Endothelial cell of umbilical vein (primary cell): ENCODE data around the gene SH3BP4. TPM values are rescaled to one million over a fixed set of nuclear protein-coding genes. Genes with fewer than 3 reads are reported as not detected.

Experiments
- BruUV-seq: library from RNA; stranded (reverse); fragments of 400-500 nt; replicated peaks from 2 replicates; lab custom pipeline; 2021; lab: Mats Ljungman, UMichigan
- CTCF ChIA-PET: fragments of 300-600, 350-600 bp; sonication (Branson Sonifier 250); formaldehyde crosslinking; loops from one replicate; lab custom pipeline; 2021; ENCODE audit warnings: antibody characterized with exemption, inconsistent platforms; lab: Charles Lee
- POLR2A ChIA-PET: fragments of 300-600, 350-600 bp; sonication (Branson Sonifier 250); formaldehyde crosslinking; loops from one replicate; lab custom pipeline; 2021; ENCODE audit warnings: antibody characterized with exemption, inconsistent platforms; lab: Charles Lee
- DNase-seq: peaks from one replicate; pipeline ENCODE4 v3.0.0-alpha.2; 2011; ENCODE audit warnings: low read depth, low spot score
- FAIRE-seq: peaks from 2 replicates; lab custom pipeline; 2011; peaks lifted over from hg19 to GRCh38; lab: Jason Lieb, UNC
- H2AFZ ChIP-seq: 2 replicates; pipeline ENCODE4 v1.6.0; 2012; ENCODE audit warnings: low read depth, low read length, control low read depth, inconsistent platforms
- H3K27ac ChIP-seq: 2 replicates; pipeline ENCODE4 v1.5.1; 2011; ENCODE audit warnings: low read depth, mild to moderate bottlenecking, control low read depth, low read length, moderate library complexity; ENCODE audit not compliant: insufficient read depth
- H3K27me3 ChIP-seq, 2 experiments: 2 replicates each; pipeline versions ENCODE4 v1.6.0 to v1.6.1; 2011; ENCODE audit warnings: low read length in 2 of 2, mixed read lengths in 1 of 2; ENCODE audit not compliant: control insufficient read depth in 2 of 2, insufficient read depth in 2 of 2
- H3K36me3 ChIP-seq, 2 experiments: 2 replicates in 1 of 2; 3 replicates in 1 of 2; pipeline ENCODE4 v1.5.1; 2011; ENCODE audit warnings: low read length in 2 of 2, mild to moderate bottlenecking in 1 of 2, moderate library complexity in 1 of 2; ENCODE audit not compliant: control insufficient read depth in 2 of 2, insufficient read depth in 2 of 2; ENCODE audit errors: extremely low read depth in 1 of 2
- H3K4me1 ChIP-seq: 3 replicates; pipeline ENCODE4 v1.5.1; 2011; ENCODE audit warnings: mild to moderate bottlenecking, low read length; ENCODE audit not compliant: control insufficient read depth, insufficient read depth; ENCODE audit errors: extremely low read depth
- H3K4me2 ChIP-seq: 2 replicates; pipeline ENCODE4 v1.6.1; 2011; ENCODE audit warnings: low read length, control low read depth, mixed read lengths; ENCODE audit not compliant: insufficient read depth
- H3K4me3 ChIP-seq, 3 experiments: fragments of 200-600 bp in 1 of 3; sonication (generic), shearing (Covaris generic) in 1 of 3; replicated peaks in 1 of 3; 2 replicates each; pipeline ENCODE4 v1.5.1; 2011 to 2016; ENCODE audit warnings: control low read depth in 3 of 3, low read length in 3 of 3, mild to moderate bottlenecking in 2 of 3, inconsistent platforms in 1 of 3, low read depth in 1 of 3, moderate library complexity in 1 of 3; ENCODE audit not compliant: insufficient read depth in 1 of 3
- H3K79me2 ChIP-seq: 2 replicates; pipeline ENCODE4 v1.6.0; 2012; ENCODE audit warnings: low read length, inconsistent platforms; ENCODE audit not compliant: control insufficient read depth, insufficient read depth
- H3K9ac ChIP-seq: replicated peaks from 2 replicates; pipeline ENCODE3; 2011; ENCODE audit warnings: low read length, control low read depth; ENCODE audit not compliant: insufficient read depth; ENCODE audit errors: extremely low read depth
- H3K9me1 ChIP-seq: replicated peaks from 3 replicates; pipeline ENCODE4 v1.6.0; 2011; ENCODE audit warnings: mild to moderate bottlenecking, low read length; ENCODE audit not compliant: control insufficient read depth, insufficient read depth; ENCODE audit errors: extremely low read depth
- H3K9me3 ChIP-seq: replicated peaks from 2 replicates; pipeline ENCODE4 v1.5.1; 2012; ENCODE audit warnings: low read length, inconsistent platforms; ENCODE audit not compliant: control insufficient read depth, insufficient read depth
- H4K20me1 ChIP-seq: replicated peaks from 2 replicates; pipeline ENCODE3; 2011; ENCODE audit warnings: mild to moderate bottlenecking, low read length; ENCODE audit not compliant: control insufficient read depth, insufficient read depth; ENCODE audit errors: extremely low read depth
- CTCF ChIP-seq, 2 donors: IDR thresholded peaks; 1 replicate in 1 of 2; 2 replicates in 1 of 2; pipeline ENCODE4 v1.5.1; 2011; ENCODE audit warnings: low read length in 2 of 2, mild to moderate bottlenecking in 2 of 2, moderate library complexity in 2 of 2, control low read depth in 1 of 2, inconsistent platforms in 1 of 2, low read depth in 1 of 2; ENCODE audit not compliant: insufficient read depth in 1 of 2; ENCODE audit errors: extremely low read depth in 1 of 2
- EZH2 ChIP-seq: IDR thresholded peaks from 2 replicates; pipeline ENCODE4 v1.6.1; 2012; ENCODE audit warnings: borderline replicate concordance, low read depth, mild to moderate bottlenecking, moderate library complexity, low read length, inconsistent platforms; ENCODE audit not compliant: severe bottlenecking
- FOS ChIP-seq: IDR thresholded peaks from 2 replicates; pipeline ENCODE4 v1.6.1; 2011; ENCODE audit warnings: mild to moderate bottlenecking, low read length, moderate library complexity, borderline replicate concordance; ENCODE audit not compliant: insufficient read depth
- GATA2 ChIP-seq: IDR thresholded peaks from 2 replicates; pipeline ENCODE4 v1.7.0; 2011; ENCODE audit warnings: low read depth, mild to moderate bottlenecking, moderate library complexity, mixed read lengths, low read length; ENCODE audit not compliant: insufficient read length, insufficient read depth
- JUN ChIP-seq: IDR thresholded peaks from 2 replicates; pipeline ENCODE4 v1.6.1; 2011; ENCODE audit warnings: borderline replicate concordance, low read depth; ENCODE audit not compliant: insufficient read length, insufficient read depth
- MYC ChIP-seq: IDR thresholded peaks from one replicate; pipeline ENCODE4 v1.6.1; 2011; ENCODE audit warnings: mild to moderate bottlenecking, low read depth, low read length
- POLR2A ChIP-seq: IDR thresholded peaks from 2 replicates; pipeline ENCODE4 v1.6.1; 2012; ENCODE audit warnings: low read depth, mild to moderate bottlenecking, control low read depth, low read length
- POLR2AphosphoS5 ChIP-seq: IDR thresholded peaks from 2 replicates; pipeline ENCODE4 v1.6.1; 2012; ENCODE audit warnings: low read depth, mild to moderate bottlenecking, control low read depth, low read length, moderate library complexity; ENCODE audit not compliant: insufficient read depth
- dilution Hi-C: fragments of 300-500 bp; cut with MboI; formaldehyde crosslinking; loops from one replicate; pipeline ENCODE4 v1.15.0; 2019; ENCODE audit warnings: low sequenced_read_pairs; ENCODE audit not compliant: extremely low pct_ligation_motif_present
- intact Hi-C: fragments of 100-400 bp; cut with micrococcal nuclease; formaldehyde crosslinking; loops from one replicate; pipeline ENCODE4 v1.10.0; 2022
- polyA plus RNA-seq, 4 experiments: library from polyadenylated mRNA; depleted of rRNA in 3 of 4; stranded (reverse) in 3 of 4; unstranded in 1 of 4; fragments of >200 nt; gene quantifications; 2 replicates each; pipeline versions ENCODE4 v1.2.1 to v1.2.3, GENCODE V29; 2011 to 2012; ENCODE audit warnings: missing spikeins in 1 of 4
- total RNA-seq: library from RNA; stranded (reverse); gene quantifications from 2 replicates; pipeline ENCODE4 v1.2.3, GENCODE V29; 2021
- TF ChIP-seq, protein P1 (sequence below): IDR thresholded peaks from 2 replicates; pipeline ENCODE4 v1.6.1; 2011; ENCODE audit not compliant: insufficient read depth, insufficient read length

Gene SH3BP4
- total and polyA plus RNA-seq, 2 donors (not counting 3 experiments of a cell fraction or from before 2014, with no cell fraction given) = 85.2 to 100.0 TPM

GRCh38 chr2:235047171-235048160 is 95.6 kb downstream of the SH3BP4 start:
- intact Hi-C loops = no loop called here

More at GRCh38 chr2:235047171-235048160, 95.6 kb downstream of the SH3BP4 start:
- H3K4me3 ChIP-seq = no peak overlapping the region
- FAIRE-seq = no peak
- POLR2A ChIA-PET = no interaction called here
- H3K36me3 ChIP-seq = peaks cover 22 to 38% of the 10 kb centered on the region in 2 experiments
- peaks cover 82% of the 10 kb centered on the region for H3K79me2 ChIP-seq
- H3K4me2 ChIP-seq = no peak overlapping the region
- no TSS peak for BruUV-seq
- dilution Hi-C loops = no loop called here
- TF ChIP-seq GATA2 (no peak), EZH2 (no peak), MYC (no peak), JUN (no peak), CTCF (IDR thresholded peaks at IDR 0.05; ENCODE audit: extremely low read depth in 1 of 2, insufficient read depth in 1 of 2, low read depth in 1 of 2, low read length in 2 of 2) (no peak), POLR2AphosphoS5 (no peak), FOS (no peak), POLR2A (no peak)
- TF ChIP-seq, protein P1, sequence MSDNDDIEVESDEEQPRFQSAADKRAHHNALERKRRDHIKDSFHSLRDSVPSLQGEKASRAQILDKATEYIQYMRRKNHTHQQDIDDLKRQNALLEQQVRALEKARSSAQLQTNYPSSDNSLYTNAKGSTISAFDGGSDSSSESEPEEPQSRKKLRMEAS = no peak
- no peak for DNase-seq
- H2AFZ ChIP-seq = no peak overlapping the region
- H3K4me1 ChIP-seq = peaks cover 13% of the 10 kb centered on the region
- CTCF ChIA-PET = interaction anchor here (0.8 to 1.8 kb wide), 2 partner anchors 9 to 60 kb away, joined by 3 to 6 read pairs; no protein-coding TSS in a partner anchor
- no peak overlapping the region for H3K27ac ChIP-seq
- no peaks in the 10 kb centered on the region for H3K27me3 ChIP-seq
- no peaks in the 10 kb centered on the region for H4K20me1 ChIP-seq
- H3K9ac ChIP-seq = no peak overlapping the region
- H3K9me3 ChIP-seq = no peaks in the 10 kb centered on the region
- H3K9me1 ChIP-seq = no peaks in the 10 kb centered on the region
